ENCODE results near the gene TENT4B.

- TF ChIP-seq CTCF (IDR thresholded peaks at IDR 0.05) (no peak), POLR2A (IDR thresholded peaks at IDR 0.05) (no peak)
Observed at GRCh38 chr16:50183316-50183715, 30.2 kb downstream of the TENT4B start.

All from Peyer's patch (tissue), 4 donors.